ENCODE results near the gene AFAP1L2.
A peak's percentile ranks its signal among the peaks of the same experiment; 100 is the strongest.

AFAP1L2 gene

GRCh38 chr10:114308531-114309363, 95.6 kb downstream of the AFAP1L2 start:
- DNase-seq = no peak

GRCh38 chr10:114307731-114308130, 96.6 kb downstream of the AFAP1L2 start:
- no peak for DNase-seq

- DNase-seq = no peak
Observed at GRCh38 chr10:114306116-114306973, 98.0 kb downstream of the AFAP1L2 start.

GRCh38 chr10:114305521-114305925, 98.8 kb downstream of the AFAP1L2 start:
- no peak for DNase-seq

GRCh38 chr10:114304571-114305421, 99.5 kb downstream of the AFAP1L2 start:
- DNase-seq = peak; percentile 30 to 73 (median 50)

- DNase-seq = peak in 4 of 5 donors; percentile 29 to 73 (median 44)
Observed at GRCh38 chr10:114304017-114304570, 100.2 kb downstream of the AFAP1L2 start.

- no peak for DNase-seq
Observed at GRCh38 chr10:114303556-114303955, 100.7 kb downstream of the AFAP1L2 start.

- DNase-seq = no peak
Observed at GRCh38 chr10:114301951-114302710, 102.2 kb downstream of the AFAP1L2 start.

GRCh38 chr10:114301177-114301576, 103.1 kb downstream of the AFAP1L2 start:
- no peak for DNase-seq

GRCh38 chr10:114300036-114300645, 104.2 kb downstream of the AFAP1L2 start:
- no peak for DNase-seq

GRCh38 chr10:114297136-114297705, 107.1 kb downstream of the AFAP1L2 start:
- no peak for DNase-seq

GRCh38 chr10:114295393-114295792, 108.9 kb downstream of the AFAP1L2 start:
- DNase-seq = no peak

- no peak for DNase-seq
Observed at GRCh38 chr10:114294549-114294948, 109.8 kb downstream of the AFAP1L2 start.

GRCh38 chr10:114293075-114293474, 111.2 kb downstream of the AFAP1L2 start:
- DNase-seq = no peak

GRCh38 chr10:114291516-114291915, 112.8 kb downstream of the AFAP1L2 start:
- no peak for DNase-seq

- no peak for DNase-seq
Observed at GRCh38 chr10:114291076-114291475, 113.2 kb downstream of the AFAP1L2 start.

GRCh38 chr10:114290038-114290437, 114.3 kb downstream of the AFAP1L2 start:
- no peak for DNase-seq

GRCh38 chr10:114289096-114289436, 115.2 kb downstream of the AFAP1L2 start:
- no peak for DNase-seq

GRCh38 chr10:114288424-114289095, 115.7 kb downstream of the AFAP1L2 start:
- DNase-seq = no peak

- no peak for DNase-seq
Observed at GRCh38 chr10:114286921-114287320, 117.4 kb downstream of the AFAP1L2 start.
